ENCODE data around the gene FTO.

GRCh38 chr16:54049591-54050458 is 345.9 kb downstream of the FTO start:
- no peak for TF ChIP-seq CTCF (IDR thresholded peaks at IDR 0.05)
- no peak for TF ChIP-seq POLR2A (IDR thresholded peaks at IDR 0.05)

Data from thyroid gland (tissue), 4 donors.